Colon (tissue), 2 donors: ENCODE measurements around the gene BMP10.

Source experiments
- FAIRE-seq: peaks from 2 replicates; lab custom pipeline; 2012; peaks lifted over from hg19 to GRCh38; lab: Jason Lieb, UNC
- donor health status: control.
- donor health status: control.

The BMP10 gene

GRCh38 chr2:68817306-68817705 lies 53.9 kb downstream of the BMP10 start:
- no peak for FAIRE-seq
